T-helper 1 cell treated with Interleukin-12 subunit alpha and Interleukin-12 subunit beta and Interleukin-4 antibody, amounts not matched to agents 30 μg/mL and 1 μg/mL, for 36 hours (primary cell): Measurements from ENCODE around the gene STK17B.
"Not testable (repeated sequence)": the region's sequence is repeated elsewhere in the genome, so short reads cannot be mapped to it uniquely, and the experiment has no call there.

Experiments used
- H3K27ac Mint-ChIP-seq: one replicate; pipeline ENCODE4 v1.8.0; 2021; ENCODE audit warnings: mild to moderate bottlenecking, mixed read lengths
- H3K27me3 Mint-ChIP-seq: one replicate; pipeline ENCODE4 v1.8.0; 2021; ENCODE audit warnings: low read depth, mixed read lengths
- H3K36me3 Mint-ChIP-seq: one replicate; pipeline ENCODE4 v1.8.0; 2021; ENCODE audit warnings: low read depth, mixed read lengths
- H3K4me1 Mint-ChIP-seq: one replicate; pipeline ENCODE4 v1.8.0; 2021; ENCODE audit warnings: low read depth, mixed read lengths
- H3K4me3 Mint-ChIP-seq: one replicate; pipeline ENCODE4 v1.8.0; 2021; ENCODE audit warnings: mild to moderate bottlenecking, moderate library complexity, mixed read lengths
- H3K9me3 Mint-ChIP-seq: one replicate; pipeline ENCODE4 v1.8.0; 2021; ENCODE audit warnings: mixed read lengths

The STK17B gene

DNA sequence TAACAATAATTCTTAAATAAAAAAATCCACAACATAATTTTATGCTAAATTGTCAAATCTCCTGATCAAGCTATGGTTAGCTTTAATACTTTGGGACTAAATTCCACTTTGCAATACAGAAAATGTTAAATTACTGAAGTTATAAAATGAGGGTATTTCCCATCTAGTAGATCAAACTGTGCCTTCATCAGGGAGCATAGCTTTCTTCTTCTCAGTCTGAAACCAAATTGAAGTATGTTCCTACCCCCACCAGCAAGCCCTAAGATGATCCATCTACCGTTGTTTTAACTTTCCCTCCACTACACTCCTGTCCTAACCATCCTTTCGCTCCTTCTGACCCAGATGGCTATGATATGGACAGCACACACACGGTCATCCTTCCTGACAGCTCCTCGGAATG is 24.4 kb upstream of the STK17B start:
- peaks cover 8% of the 10 kb centered on the region for H3K36me3 Mint-ChIP-seq
- no peaks in the 10 kb centered on the region for H3K27me3 Mint-ChIP-seq
- no peak overlapping the region for H3K27ac Mint-ChIP-seq
- H3K9me3 Mint-ChIP-seq: peaks cover 7% of the 10 kb centered on the region
- no peak overlapping the region for H3K4me3 Mint-ChIP-seq
- peaks cover 30% of the 10 kb centered on the region for H3K4me1 Mint-ChIP-seq

DNA sequence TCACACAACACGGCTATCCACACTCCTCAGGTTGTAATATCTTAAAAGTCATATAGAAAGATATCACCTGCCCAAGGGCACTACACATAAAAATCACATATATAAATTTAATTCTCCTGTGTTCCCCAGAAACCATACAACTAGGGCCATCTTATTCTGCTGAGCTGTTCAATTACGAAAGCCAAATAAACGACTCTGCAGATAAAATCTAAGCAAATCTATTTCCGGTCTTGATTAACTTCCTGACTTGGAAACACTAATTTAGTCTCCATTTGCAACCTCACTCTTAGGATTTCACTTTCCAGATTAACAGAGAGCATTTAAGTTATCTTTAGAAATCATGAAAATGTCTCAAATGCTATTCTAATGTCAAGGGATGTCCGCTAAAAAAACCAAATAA is 23.9 kb upstream of the STK17B start:
- Mint-ChIP-seq H3K4me1 (peaks cover 29% of the 10 kb centered on the region), H3K4me3 (no peak overlapping the region), H3K36me3 (peaks cover 8% of the 10 kb centered on the region), H3K9me3 (peaks cover 9% of the 10 kb centered on the region), H3K27me3 (no peaks in the 10 kb centered on the region), H3K27ac (no peak overlapping the region)

DNA sequence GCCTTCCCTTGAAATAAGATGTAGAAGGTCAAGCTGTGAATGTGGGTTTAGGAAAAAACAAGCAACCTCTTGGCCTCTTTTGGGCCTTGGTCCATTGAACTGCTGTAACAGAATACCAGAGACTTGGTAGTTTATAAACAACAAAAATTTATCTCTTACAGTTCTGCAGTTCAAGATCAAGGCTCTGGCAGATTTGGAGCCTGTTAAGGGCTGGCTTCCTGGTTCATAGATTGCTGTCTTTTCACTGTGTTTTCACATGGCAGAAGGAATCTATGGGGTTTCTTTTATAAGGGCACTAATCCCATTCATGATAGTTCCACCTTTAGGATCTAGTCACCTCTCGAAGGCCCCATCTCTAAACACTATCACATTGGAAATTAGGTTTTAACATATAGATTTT is 20.2 kb upstream of the STK17B start:
- Mint-ChIP-seq H3K4me1 (peaks cover 25% of the 10 kb centered on the region), H3K4me3 (no peak overlapping the region), H3K27me3 (no peaks in the 10 kb centered on the region), H3K27ac (no peak overlapping the region), H3K9me3 (peaks cover 17% of the 10 kb centered on the region), H3K36me3 (peaks cover 12% of the 10 kb centered on the region)

DNA sequence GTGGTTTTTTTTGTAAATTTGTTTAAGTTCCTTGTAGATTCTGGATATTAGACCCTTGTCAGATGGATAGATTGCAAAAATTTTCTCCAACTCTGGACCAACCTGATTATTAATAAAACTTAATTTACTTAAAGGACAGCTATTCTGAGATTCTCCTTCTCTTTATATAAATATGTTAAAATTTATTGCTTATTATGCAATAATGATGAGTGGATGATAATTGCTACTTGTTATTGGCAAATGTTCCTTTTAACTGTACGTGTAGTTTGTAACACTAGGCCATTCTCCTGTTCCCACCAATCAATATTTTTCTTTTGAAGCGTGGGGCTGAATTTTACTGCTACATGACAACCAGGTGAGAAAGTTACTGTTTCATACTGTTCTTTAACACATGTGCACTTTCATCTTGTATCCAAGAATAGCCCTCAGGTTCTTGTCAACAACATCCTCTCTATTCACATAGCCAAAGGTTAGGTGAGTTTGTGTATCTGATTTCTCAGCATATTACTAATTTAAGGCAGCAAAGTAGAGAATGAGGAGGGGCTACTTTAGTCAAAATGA is 16.6 kb upstream of the STK17B start:
- Mint-ChIP-seq H3K4me1 (peaks cover 32% of the 10 kb centered on the region), H3K27ac (no peak overlapping the region), H3K27me3 (no peaks in the 10 kb centered on the region)

DNA sequence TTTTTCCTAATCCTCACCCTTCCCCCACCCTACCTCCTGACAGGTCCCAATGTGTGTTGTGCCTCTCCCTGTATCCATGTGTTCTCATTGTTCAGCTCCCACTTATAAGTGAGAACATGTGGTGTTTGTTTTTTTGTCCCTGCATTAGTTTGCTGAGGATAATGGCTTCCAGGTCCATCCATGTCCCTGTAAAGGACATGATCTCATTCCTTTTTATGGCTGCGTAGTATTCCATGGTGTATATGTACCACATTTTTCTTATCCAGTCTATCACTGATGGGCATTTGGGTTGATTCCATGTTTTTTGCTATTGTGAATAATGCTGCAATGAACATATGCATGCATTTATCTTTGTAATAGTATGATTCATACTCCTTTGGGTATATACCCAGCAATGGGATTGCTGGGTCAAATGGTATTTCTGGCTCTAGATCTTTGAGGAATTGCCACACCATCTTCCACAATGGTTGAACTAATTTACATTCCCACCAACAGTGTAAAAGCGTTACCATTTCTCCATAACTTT is 15.9 kb upstream of the STK17B start:
- not testable (repeated sequence) for H3K27me3 Mint-ChIP-seq, H3K27ac Mint-ChIP-seq, H3K4me3 Mint-ChIP-seq
- Mint-ChIP-seq H3K4me1 (peaks cover 39% of the 10 kb centered on the region), H3K9me3 (peaks cover 22% of the 10 kb centered on the region), H3K36me3 (peaks cover 11% of the 10 kb centered on the region)

More for the DNA sequence above, 16.6 kb upstream of the STK17B start:
- Mint-ChIP-seq H3K36me3 (peaks cover 11% of the 10 kb centered on the region), H3K4me3 (no peak overlapping the region), H3K9me3 (peaks cover 22% of the 10 kb centered on the region)

DNA sequence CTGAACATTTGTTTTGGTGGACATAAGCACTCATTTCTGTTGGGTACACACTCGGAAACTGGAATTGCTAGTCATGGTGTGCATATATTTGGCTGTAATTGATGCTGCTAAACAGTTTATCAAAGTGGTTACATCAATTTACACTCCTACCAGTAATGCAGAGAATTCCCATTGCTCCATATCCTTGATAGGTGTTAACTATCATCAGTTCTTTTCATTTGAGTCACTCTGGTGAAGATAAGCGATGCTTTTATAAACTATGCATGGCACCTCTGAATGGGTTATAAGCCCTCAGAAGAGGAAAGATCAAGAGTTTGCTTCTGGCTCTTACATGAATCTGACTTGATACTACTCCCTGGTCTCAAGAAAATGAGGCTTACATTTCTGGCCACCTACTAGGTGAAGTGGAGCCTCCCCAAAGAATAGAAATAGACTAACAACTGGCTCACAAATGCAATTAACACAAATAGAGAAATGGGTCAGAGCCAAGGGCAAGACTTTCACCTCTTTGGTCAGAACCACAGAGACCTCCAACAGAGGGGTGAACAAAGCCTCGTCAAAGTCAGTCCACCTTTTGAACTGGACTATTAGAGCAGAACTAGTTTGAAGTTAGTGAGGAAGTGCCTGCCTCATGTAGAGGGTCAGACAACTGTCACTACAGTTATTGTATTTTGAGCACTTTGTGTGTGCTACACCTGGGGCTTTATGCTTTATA is 15.0 kb upstream of the STK17B start:
- H3K36me3 Mint-ChIP-seq: peaks cover 11% of the 10 kb centered on the region
- no peak overlapping the region for H3K27ac Mint-ChIP-seq
- H3K4me1 Mint-ChIP-seq: peaks cover 41% of the 10 kb centered on the region
- no peak overlapping the region for H3K4me3 Mint-ChIP-seq
- H3K9me3 Mint-ChIP-seq: peaks cover 22% of the 10 kb centered on the region
- H3K27me3 Mint-ChIP-seq: no peaks in the 10 kb centered on the region

DNA sequence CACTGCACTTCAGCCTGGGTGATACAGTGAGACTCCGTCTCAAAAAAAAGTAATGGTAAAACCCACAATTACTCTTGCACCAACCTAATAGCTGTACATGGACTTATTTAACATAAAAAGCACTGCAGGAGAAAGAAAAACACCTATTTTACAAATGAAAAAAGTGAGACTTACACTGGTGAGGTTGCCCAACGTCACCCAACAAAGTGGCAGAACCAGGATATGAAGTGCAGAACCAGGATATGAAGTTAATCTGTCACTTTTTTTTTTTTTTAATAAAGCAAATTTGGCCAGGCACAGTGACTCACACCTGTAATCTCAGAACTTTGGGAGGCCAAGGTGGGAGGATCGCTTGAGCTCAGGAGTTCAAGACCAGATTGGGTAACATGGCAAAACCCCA is 13.5 kb upstream of the STK17B start:
- H3K27me3 Mint-ChIP-seq: no peaks in the 10 kb centered on the region
- peaks cover 46% of the 10 kb centered on the region for H3K4me1 Mint-ChIP-seq
- H3K36me3 Mint-ChIP-seq: peaks cover 13% of the 10 kb centered on the region
- H3K9me3 Mint-ChIP-seq: peaks cover 20% of the 10 kb centered on the region
- H3K27ac Mint-ChIP-seq: peak overlapping the region; percentile 95
- H3K4me3 Mint-ChIP-seq: no peak overlapping the region

DNA sequence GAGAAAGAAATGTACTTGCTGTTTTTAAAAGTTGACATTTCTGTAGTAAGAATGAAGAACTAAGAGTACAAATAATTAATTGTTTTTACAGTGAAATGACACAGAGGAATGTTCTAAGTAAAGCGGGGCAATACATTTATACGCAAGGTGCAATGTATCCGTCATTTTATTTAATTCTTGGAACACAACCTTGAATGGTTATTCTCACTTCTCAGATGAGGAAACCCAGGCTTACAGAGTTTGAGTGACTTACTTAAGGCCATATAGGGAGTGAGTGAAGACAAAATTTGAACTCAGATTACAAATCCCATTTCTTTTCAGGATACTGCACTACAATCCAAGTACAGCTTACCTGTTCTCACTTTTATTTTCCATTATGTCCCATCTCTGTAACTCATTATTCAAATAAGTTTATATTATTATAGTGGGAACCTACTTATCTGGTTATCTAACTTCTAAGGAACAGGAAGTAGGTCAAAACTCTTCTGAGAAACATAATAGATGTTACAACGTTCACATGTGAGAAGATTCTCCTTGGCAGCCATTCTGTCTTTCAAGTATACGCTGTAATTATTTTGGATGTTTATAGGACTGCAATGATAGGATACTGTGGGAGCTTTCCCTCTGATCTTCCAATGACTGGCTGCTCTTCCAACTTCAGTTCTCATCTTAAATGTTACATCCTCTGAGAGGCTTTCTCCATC is 12.3 kb upstream of the STK17B start:
- H3K4me3 Mint-ChIP-seq: peak overlapping the region; percentile 38
- H3K36me3 Mint-ChIP-seq: peaks cover 19% of the 10 kb centered on the region
- peaks cover 50% of the 10 kb centered on the region for H3K4me1 Mint-ChIP-seq
- H3K9me3 Mint-ChIP-seq: peaks cover 20% of the 10 kb centered on the region
- H3K27ac Mint-ChIP-seq: peak overlapping the region; percentile 95
- H3K27me3 Mint-ChIP-seq: no peaks in the 10 kb centered on the region

DNA sequence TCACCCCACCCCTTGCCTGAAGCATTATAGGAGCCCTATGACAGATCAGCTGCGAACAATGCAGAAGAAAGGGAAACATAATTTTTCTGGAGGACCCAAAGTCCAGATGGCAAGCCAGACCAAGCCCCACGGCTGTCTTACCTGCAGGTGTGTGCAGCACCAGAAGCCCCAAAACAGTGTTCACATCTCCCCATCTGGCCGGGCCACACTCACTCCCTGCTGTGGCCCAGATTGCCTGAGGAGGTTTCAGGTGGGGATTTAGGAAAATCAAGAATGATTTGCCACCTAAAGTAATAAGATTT is 11.7 kb upstream of the STK17B start:
- peak overlapping the region; percentile 95 for H3K27ac Mint-ChIP-seq
- peaks cover 19% of the 10 kb centered on the region for H3K36me3 Mint-ChIP-seq
- peaks cover 20% of the 10 kb centered on the region for H3K9me3 Mint-ChIP-seq
- H3K4me1 Mint-ChIP-seq: peaks cover 55% of the 10 kb centered on the region
- peak overlapping the region; percentile 38 for H3K4me3 Mint-ChIP-seq
- no peaks in the 10 kb centered on the region for H3K27me3 Mint-ChIP-seq

DNA sequence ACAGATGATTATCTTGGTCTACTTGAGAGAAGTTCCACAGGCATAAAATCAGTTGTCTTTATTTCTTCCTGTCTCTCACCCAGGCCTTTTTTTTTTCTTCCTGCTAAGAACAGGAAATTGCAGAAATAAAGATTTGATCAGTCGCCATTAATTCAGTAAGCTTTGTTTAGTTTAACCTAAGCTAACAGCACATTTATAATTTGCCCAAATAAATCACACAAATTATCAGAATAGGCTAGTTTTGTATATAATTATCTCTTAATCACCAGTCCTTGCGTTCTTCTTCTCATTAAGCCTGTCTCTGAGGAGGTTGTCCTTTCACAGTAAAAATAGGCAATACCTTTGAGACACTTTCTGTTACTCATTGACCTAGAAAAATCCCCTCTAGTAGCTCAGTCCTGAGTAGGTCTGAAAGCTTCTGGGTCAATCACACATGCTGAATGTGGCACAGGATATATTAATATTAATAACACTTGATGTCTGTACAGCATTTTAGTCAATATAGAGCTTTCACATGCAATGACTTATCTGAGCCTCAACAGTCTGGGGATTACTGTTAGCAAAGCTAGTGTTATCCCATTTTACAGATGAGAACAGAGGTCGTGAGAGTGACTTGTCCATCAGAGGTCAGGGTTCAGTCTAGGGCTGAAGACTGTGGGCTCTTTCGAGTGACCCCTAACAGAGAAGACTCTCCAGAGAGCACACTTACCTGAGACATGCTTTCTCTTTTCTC is 11.2 kb upstream of the STK17B start:
- Mint-ChIP-seq H3K27ac (peak overlapping the region; percentile 95), H3K9me3 (peaks cover 15% of the 10 kb centered on the region), H3K27me3 (no peaks in the 10 kb centered on the region), H3K4me1 (peaks cover 56% of the 10 kb centered on the region), H3K4me3 (peak overlapping the region; percentile 38), H3K36me3 (peaks cover 17% of the 10 kb centered on the region)

DNA sequence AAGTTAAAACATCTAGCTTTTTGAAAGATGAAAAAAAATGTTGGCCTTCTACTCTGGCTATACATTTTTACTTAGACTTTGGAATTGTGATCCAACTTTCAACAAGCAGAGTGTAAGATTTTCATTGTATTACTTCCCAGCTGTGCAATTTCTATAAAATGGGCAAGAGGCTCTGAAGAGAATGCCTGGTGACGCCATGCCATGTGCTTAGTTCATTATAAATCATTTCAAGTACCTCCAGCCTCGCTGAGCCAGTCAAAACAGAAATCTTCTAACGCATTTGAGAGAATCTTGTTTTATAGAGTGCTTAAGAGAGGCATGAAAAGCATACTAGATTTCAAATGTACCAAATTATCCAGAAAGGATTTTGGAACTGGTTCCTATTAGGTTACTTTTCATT is 10.1 kb upstream of the STK17B start:
- peaks cover 13% of the 10 kb centered on the region for H3K36me3 Mint-ChIP-seq
- H3K27me3 Mint-ChIP-seq: no peaks in the 10 kb centered on the region
- peaks cover 9% of the 10 kb centered on the region for H3K9me3 Mint-ChIP-seq
- H3K4me1 Mint-ChIP-seq: peaks cover 65% of the 10 kb centered on the region
- no peak overlapping the region for H3K4me3 Mint-ChIP-seq
- H3K27ac Mint-ChIP-seq: peak overlapping the region; percentile 95

DNA sequence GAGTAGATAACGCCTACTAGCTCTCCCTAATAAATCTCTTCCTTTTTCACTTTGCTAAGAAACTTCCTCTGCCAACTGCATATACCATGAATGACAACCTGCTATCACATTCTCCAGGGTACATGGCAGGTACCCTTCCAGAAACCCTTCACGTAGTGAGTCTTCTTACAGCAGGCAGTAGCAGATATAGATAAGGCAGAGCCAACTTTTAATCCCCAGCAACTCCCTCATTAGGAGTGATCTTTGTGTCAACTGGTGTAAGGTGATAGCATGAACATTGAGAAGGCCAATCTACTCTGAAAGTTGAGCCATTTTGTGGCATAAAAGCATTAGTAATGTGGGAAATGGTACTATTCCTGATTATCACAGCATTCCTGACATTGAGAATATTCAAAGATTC is 5.7 kb upstream of the STK17B start:
- Mint-ChIP-seq H3K36me3 (peaks cover 20% of the 10 kb centered on the region), H3K27me3 (no peaks in the 10 kb centered on the region), H3K27ac (peak overlapping the region; percentile 90), H3K4me1 (peaks cover 76% of the 10 kb centered on the region), H3K4me3 (peak overlapping the region; percentile 77), H3K9me3 (no peaks in the 10 kb centered on the region)

DNA sequence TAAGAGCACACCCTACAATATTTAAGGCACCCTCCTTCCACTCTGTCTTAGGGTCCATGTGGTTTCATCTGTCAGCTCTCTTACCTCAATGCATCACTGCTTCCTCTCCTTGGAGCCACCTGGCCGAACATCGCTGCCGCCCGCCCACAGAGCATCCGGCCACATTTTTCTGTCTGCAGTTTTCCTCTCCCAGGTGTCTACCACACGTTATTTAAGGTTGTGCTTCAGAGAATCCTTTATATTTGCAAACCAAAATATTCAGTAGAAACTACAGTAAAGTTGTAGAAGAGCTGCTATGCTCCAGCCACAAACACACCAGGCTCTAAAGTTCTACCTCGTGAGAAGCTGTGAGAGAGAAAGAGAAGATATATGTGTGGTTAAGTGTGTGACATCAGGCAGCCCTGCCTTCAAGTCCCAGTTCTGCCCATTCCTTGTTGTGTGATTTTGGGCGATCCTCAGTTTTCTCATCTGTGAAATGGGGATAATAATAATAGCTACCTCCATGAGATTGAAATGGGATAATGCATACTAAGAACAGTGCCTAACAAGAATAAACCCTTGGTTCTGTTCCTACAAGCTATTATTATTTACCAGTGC is 4.9 kb upstream of the STK17B start:
- Mint-ChIP-seq H3K9me3 (no peaks in the 10 kb centered on the region), H3K4me3 (peak overlapping the region; percentile 77), H3K4me1 (peaks cover 70% of the 10 kb centered on the region), H3K27ac (peak overlapping the region; percentile 90), H3K27me3 (no peaks in the 10 kb centered on the region), H3K36me3 (peaks cover 21% of the 10 kb centered on the region)

DNA sequence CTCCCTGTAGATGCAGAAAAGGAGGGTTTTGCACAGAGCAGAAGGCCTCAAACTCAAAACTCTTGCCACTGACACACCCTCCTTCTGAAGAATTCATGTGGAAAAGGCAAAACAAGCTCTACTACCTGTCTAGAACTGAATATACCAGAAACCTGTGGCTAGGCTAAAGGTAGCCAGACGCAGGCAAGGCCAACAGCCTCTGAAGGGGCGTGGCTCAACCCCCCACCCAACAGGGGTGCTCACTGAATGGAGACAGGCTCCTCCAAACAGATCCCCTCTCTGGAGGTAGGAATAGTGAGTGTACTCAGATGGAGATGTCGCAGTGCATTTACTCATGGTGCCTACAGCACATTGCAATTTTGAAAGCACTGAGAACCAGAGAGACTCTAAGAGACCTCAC is 3.0 kb upstream of the STK17B start:
- Mint-ChIP-seq H3K36me3 (peaks cover 30% of the 10 kb centered on the region), H3K9me3 (no peaks in the 10 kb centered on the region), H3K4me1 (peaks cover 61% of the 10 kb centered on the region), H3K27ac (peak overlapping the region; percentile 65), H3K4me3 (peak overlapping the region; percentile 79), H3K27me3 (no peaks in the 10 kb centered on the region)
